ENCODE results near the gene CDNF. TPM values are rescaled to one million over a fixed set of nuclear protein-coding genes. Genes with fewer than 3 reads are reported as not detected.

CDNF gene
- total RNA-seq, 1 donor from 2014 or later, result 1.0 TPM

- Mint-ChIP-seq H3K27me3 (ENCODE audit: unreplicated experiment) (no peaks in the 10 kb centered on the region), H3K9me3 (ENCODE audit: unreplicated experiment) (peaks cover 8% of the 10 kb centered on the region), H3K36me3 (ENCODE audit: unreplicated experiment) (no peaks in the 10 kb centered on the region), H3K27ac (ENCODE audit: unreplicated experiment) (no peak overlapping the region), H3K4me1 (ENCODE audit: unreplicated experiment) (peaks cover 11% of the 10 kb centered on the region), H3K4me3 (ENCODE audit: unreplicated experiment) (no peak overlapping the region)
- no peak for DNase-seq (ENCODE audit: extremely low spot score, unreplicated experiment)
- no peak for TF ChIP-seq CTCF (IDR thresholded peaks at IDR 0.05)
Measured at GRCh38 chr10:14781763-14782162, 56.1 kb downstream of the CDNF start.

GRCh38 chr10:14779001-14779651 lies 58.7 kb downstream of the CDNF start:
- no peaks in the 10 kb centered on the region for H3K9me3 Mint-ChIP-seq (ENCODE audit: unreplicated experiment)
- no peak overlapping the region for H3K27ac Mint-ChIP-seq (ENCODE audit: unreplicated experiment)
- TF ChIP-seq CTCF (IDR thresholded peaks at IDR 0.05), result no peak
- DNase-seq (ENCODE audit: extremely low spot score, unreplicated experiment), result no peak
- peaks cover 11% of the 10 kb centered on the region for H3K4me1 Mint-ChIP-seq (ENCODE audit: unreplicated experiment)
- peaks cover 8% of the 10 kb centered on the region for H3K27me3 Mint-ChIP-seq (ENCODE audit: unreplicated experiment)
- H3K36me3 Mint-ChIP-seq (ENCODE audit: unreplicated experiment), result no peaks in the 10 kb centered on the region
- no peak overlapping the region for H3K4me3 Mint-ChIP-seq (ENCODE audit: unreplicated experiment)

- no peak overlapping the region for H3K27ac Mint-ChIP-seq (ENCODE audit: unreplicated experiment)
- H3K27me3 Mint-ChIP-seq (ENCODE audit: unreplicated experiment), result peaks cover 12% of the 10 kb centered on the region
- no peak for DNase-seq (ENCODE audit: extremely low spot score, unreplicated experiment)
- no peaks in the 10 kb centered on the region for H3K9me3 Mint-ChIP-seq (ENCODE audit: unreplicated experiment)
- H3K36me3 Mint-ChIP-seq (ENCODE audit: unreplicated experiment), result no peaks in the 10 kb centered on the region
- H3K4me1 Mint-ChIP-seq (ENCODE audit: unreplicated experiment), result peaks cover 11% of the 10 kb centered on the region
- H3K4me3 Mint-ChIP-seq (ENCODE audit: unreplicated experiment), result no peak overlapping the region
- TF ChIP-seq CTCF (IDR thresholded peaks at IDR 0.05), result no peak
Measured at GRCh38 chr10:14776546-14776945, 61.3 kb downstream of the CDNF start.

GRCh38 chr10:14775656-14776055 lies 62.2 kb downstream of the CDNF start:
- no peak for DNase-seq (ENCODE audit: extremely low spot score, unreplicated experiment)
- Mint-ChIP-seq H3K4me1 (ENCODE audit: unreplicated experiment) (peaks cover 11% of the 10 kb centered on the region), H3K27ac (ENCODE audit: unreplicated experiment) (no peak overlapping the region), H3K9me3 (ENCODE audit: unreplicated experiment) (no peaks in the 10 kb centered on the region), H3K36me3 (ENCODE audit: unreplicated experiment) (no peaks in the 10 kb centered on the region), H3K4me3 (ENCODE audit: unreplicated experiment) (no peak overlapping the region), H3K27me3 (ENCODE audit: unreplicated experiment) (peaks cover 12% of the 10 kb centered on the region)
- no peak for TF ChIP-seq CTCF (IDR thresholded peaks at IDR 0.05)

- H3K36me3 Mint-ChIP-seq (ENCODE audit: unreplicated experiment), result no peaks in the 10 kb centered on the region
- H3K27me3 Mint-ChIP-seq (ENCODE audit: unreplicated experiment), result peaks cover 15% of the 10 kb centered on the region
- H3K9me3 Mint-ChIP-seq (ENCODE audit: unreplicated experiment), result no peaks in the 10 kb centered on the region
Measured at GRCh38 chr10:14774797-14775196, 63.0 kb downstream of the CDNF start, which contains the start of gene FAM107B. TSS of gene FAM107B (minus strand) at chr10:14774897. CDS start at chr10:14774663, 234 bp downstream.

More at GRCh38 chr10:14774797-14775196, 63.0 kb downstream of the CDNF start, which contains the start of gene FAM107B:
- no peak for TF ChIP-seq CTCF (IDR thresholded peaks at IDR 0.05)
- no peak for DNase-seq (ENCODE audit: extremely low spot score, unreplicated experiment)
- Mint-ChIP-seq H3K27ac (ENCODE audit: unreplicated experiment) (no peak within 1 kb of the TSS), H3K4me3 (ENCODE audit: unreplicated experiment) (no peak within 1 kb of the TSS), H3K4me1 (ENCODE audit: unreplicated experiment) (peaks cover 11% of the 10 kb centered on the region)
